ENCODE data around the gene BEAN1.

DNA sequence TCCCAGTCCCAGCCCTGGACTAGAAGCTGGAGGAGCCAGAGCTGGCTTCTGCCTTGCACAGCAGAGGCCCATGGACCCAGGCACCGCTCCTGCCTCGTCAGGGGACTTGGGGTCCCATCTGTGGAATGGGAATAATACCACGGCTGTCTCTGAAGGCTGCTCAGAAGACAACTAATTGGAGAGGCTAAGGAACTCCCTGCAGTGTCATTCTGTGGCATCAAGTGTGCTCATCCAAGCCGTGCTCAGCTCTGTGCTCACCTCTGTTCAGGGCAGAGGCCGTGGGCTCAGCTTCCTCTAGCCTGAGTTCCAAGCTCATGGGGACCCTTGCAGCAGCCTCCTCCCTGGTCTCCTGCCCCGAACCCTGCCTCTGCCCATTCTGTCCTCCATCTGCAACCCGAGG, 31.8 kb downstream of the BEAN1 start:
- TF ChIP-seq POLR2A (IDR thresholded peaks at IDR 0.05) (no peak), CTCF (IDR thresholded peaks at IDR 0.05) (no peak), POLR2AphosphoS5 (IDR thresholded peaks at IDR 0.05) (no peak)
